Right ventricle myocardium inferior (tissue), 1 donor: ENCODE measurements around the gene SP100. TPM values are rescaled to one million over a fixed set of nuclear protein-coding genes. Genes with fewer than 3 reads are reported as not detected.
"Not testable (repeated sequence)": the region's sequence is repeated elsewhere in the genome, so short reads cannot be mapped to it uniquely, and the experiment has no call there.

Experiments
- ATAC-seq: fragments of 200-7000 bp; cut with Tn5 transposase; one replicate; pipeline ENCODE4 v1.9.1; 2020; ENCODE audit warnings: mild to moderate bottlenecking, moderate library complexity
- DNase-seq: peaks from one replicate; pipeline ENCODE4 v3.0.0; 2021; ENCODE audit errors: missing footprints
- intact Hi-C: fragments of 100-400 bp; cut with DNase I; formaldehyde crosslinking; loops from one replicate; pipeline ENCODE4 v1.11.0; 2022
- total RNA-seq: library from RNA; stranded (reverse); fragmentation: NEBNext Ultra II Directional; extraction: Animal tissue kit (Norgen Biotek cat#: 25700); gene quantifications from one replicate; pipeline ENCODE4 v1.2.1, GENCODE V29; 2021
- donor health status: DM: no; HTN: yes; CAD: no; lungs with severe emphysema.

The SP100 gene
- total RNA-seq, 1 donor from 2014 or later, result 50.2 TPM

- no peak for ATAC-seq
- intact Hi-C loops, result no loop called here
- no peak for DNase-seq
Observed at GRCh38 chr2:230414302-230414701, 1.7 kb upstream of the SP100 start.

GRCh38 chr2:230417436-230417835 is 1.4 kb downstream of the SP100 start:
- ATAC-seq (no peak), DNase-seq (no peak)
- intact Hi-C loops, result no loop called here

GRCh38 chr2:230418341-230419016 is 2.5 kb downstream of the SP100 start:
- DNase-seq (no peak), ATAC-seq (no peak)
- intact Hi-C loops, result no loop called here

DNA sequence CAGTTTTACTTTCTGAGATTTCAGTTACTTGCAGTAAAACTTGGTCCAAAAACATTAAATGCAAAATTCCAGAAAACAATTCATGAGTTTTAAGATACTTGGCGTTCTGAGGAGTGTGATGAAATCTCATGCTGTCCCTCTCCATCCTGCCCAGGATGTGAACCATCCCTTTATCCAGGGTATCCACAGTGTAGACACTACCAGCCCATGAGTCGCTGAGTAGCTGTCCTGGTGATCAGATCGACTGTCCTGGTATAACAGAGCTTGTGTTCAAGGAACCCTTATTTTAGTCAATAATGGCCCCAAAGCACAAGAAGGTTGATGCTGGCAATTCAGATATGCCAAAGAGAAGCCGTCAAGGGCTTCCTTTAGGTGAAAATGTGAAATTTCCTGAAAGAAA is 3.2 kb downstream of the SP100 start:
- ATAC-seq, result no peak
- DNase-seq, result no peak
- intact Hi-C loops, result no loop called here

GRCh38 chr2:230422149-230422548 is 6.1 kb downstream of the SP100 start:
- intact Hi-C loops, result no loop called here
- no peak for DNase-seq
- no peak for ATAC-seq

- intact Hi-C loops, result no loop called here
- ATAC-seq (no peak), DNase-seq (no peak)
Observed at GRCh38 chr2:230423851-230424458, 8.0 kb downstream of the SP100 start.

- no peak for ATAC-seq
- intact Hi-C loops, result no loop called here
- no peak for DNase-seq
Observed at GRCh38 chr2:230425377-230425776, 9.4 kb downstream of the SP100 start.

GRCh38 chr2:230429513-230429912 is 13.5 kb downstream of the SP100 start:
- ATAC-seq, result no peak
- intact Hi-C loops, result no loop called here
- no peak for DNase-seq

DNA sequence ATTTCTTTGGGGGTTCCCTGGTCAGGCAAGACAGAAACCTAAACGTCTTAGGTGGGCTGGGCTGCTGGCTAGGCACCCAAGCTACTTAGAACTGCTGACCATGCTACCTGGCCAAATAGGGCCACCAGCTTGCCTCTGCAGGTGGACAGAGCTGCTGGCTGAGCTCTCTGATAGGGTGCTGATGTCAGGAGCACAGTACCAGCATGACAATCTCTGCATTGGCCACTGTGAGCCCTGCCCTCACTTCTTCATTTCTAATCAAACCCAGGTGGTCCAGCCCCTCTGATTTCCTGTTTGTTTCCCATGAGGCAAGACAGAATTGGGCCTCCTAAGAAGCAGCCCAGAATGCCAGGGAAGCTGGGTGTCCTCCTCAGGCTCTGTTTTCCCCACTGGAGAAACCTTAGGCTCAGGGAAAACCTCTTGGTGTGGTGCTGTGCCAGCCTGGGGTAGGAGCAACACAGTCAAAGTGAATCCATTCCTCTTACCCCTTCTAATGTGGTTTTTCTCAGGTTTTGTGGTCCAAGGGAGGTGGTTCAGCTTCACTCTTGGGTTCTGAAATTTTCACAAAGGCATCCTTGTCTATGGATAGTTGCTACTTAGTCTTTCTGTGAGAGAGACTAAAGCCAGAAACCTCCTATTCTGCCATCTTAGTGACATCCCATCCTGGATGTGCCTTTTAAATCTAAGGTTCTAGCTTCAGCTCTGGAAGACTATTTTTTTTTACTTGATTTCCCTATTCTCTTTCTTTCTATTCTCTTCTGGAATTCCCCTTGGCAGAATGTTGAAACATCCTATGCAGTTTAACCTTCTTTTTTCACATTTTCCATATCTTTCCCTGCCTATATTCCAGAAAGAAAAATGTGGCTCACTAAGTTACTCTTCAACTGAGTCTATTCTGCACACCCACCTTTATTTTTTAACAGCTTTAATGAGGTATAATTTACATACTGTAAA is 15.2 kb downstream of the SP100 start:
- no peak for DNase-seq
- no peak for ATAC-seq
- intact Hi-C loops, result no loop called here

DNA sequence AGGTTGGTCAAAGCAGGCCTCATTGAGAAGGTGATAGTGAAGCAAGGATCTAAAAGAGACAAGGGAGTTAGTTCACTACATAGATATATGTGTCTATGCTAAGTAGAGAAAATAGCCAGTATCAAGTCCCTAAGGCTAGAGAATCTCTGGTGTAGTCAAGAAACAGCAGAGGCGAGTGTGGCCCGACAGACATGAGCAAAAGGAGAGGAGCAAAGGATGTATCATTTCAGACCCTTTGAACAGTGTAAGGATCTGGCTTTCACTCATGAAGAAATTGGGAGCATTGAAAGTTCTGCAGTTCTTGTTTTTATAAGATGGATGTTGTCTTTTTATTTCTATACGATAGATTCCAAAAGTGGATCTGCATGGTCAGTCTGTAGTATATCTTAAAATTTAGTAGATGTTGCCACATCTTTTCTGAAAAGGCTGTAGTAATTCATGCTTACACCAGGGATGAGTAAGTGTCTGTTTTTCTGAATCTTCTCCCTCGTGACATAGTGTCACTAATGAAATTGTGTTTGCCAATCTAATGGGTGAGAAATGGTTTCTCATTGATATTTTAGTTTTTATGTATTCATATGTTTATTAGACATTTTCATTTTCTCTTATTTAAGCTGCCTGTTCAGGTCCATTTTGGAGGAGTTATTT is 18.8 kb downstream of the SP100 start:
- intact Hi-C loops, result no loop called here
- ATAC-seq, result no peak
- DNase-seq, result no peak

- ATAC-seq (no peak), DNase-seq (no peak)
Observed at GRCh38 chr2:230435431-230435830, 19.4 kb downstream of the SP100 start.

GRCh38 chr2:230439121-230439520 is 23.1 kb downstream of the SP100 start:
- intact Hi-C loops, DNase-seq, ATAC-seq: not testable (repeated sequence)

More at GRCh38 chr2:230435431-230435830, 19.4 kb downstream of the SP100 start:
- intact Hi-C loops, result no loop called here

- no peak for DNase-seq
- intact Hi-C loops, result no loop called here
- no peak for ATAC-seq
Observed at GRCh38 chr2:230439590-230439989, 23.6 kb downstream of the SP100 start.

DNA sequence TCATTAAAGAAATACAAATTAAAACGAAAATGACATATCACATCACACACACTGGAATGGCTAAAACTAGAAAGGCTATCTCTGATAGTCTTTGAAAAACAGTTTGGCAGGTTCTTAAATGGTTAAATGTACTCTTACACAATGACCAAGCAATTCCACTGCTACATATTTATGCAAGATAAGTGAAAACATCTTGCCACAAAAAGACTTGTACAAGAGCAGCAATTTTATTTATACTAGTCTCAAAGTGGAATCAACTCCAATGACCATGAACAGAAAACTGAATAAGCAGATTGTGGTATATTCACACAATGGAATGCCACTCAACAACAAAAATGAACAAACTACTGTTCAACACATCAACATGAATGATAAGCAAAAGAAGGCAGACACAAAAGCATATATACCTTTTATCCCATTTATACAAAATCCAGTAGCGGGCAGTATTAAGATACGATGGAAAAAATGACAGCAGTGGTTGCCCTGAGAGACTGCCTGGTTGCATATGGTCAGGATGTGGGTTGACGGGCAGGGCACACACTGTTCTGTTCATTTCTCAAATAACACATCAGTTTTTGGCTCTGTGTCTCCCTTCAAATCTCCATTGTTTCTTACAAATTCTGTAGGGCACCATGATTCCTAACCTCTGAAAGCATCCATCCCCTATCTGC is 25.4 kb downstream of the SP100 start:
- DNase-seq, result no peak
- ATAC-seq, result peak; percentile 46
- intact Hi-C loops, result no loop called here

GRCh38 chr2:230443541-230443940 is 27.5 kb downstream of the SP100 start:
- DNase-seq (no peak), ATAC-seq (no peak)
- intact Hi-C loops, result no loop called here

DNA sequence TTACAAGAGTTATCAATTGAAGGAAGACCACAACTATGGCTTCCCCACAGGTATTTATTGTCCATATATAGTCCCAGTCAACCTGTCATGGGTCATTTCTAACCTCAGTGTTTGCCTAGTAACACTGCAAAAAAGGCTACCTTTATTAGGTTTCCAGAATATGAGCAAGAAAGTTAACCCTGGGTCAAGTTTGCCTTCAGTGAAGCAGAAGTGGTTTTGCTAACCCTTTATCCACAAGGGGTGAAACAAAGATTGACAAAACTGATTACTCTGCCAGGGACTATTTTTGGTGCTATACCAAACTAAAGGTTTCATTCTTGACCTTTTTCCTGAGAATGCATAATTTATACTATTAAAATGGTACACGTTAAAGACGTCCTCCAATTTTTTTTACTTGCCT is 28.8 kb downstream of the SP100 start:
- intact Hi-C loops, result no loop called here
- ATAC-seq (no peak), DNase-seq (no peak)

DNA sequence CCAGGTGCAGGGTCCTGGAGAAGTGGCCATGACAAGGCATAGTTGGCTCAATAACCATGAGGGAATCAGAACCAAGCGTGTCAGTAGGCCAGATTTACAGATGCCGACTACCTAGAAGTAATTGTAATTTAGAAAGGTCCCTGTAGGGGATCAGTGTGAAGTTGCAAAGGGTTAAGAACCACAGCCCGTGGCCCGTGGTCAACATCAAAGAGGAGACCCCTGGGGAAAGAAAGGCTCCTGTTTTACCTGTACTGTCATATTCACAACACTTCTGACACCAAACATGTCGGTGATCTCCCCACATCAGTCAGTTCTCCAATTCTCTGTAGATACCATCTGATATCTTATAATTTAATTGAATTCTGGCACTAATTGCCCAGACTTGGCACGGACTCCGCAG is 31.0 kb downstream of the SP100 start:
- ATAC-seq, result no peak
- no peak for DNase-seq

More for the DNA sequence above, 31.0 kb downstream of the SP100 start:
- intact Hi-C loops, result no loop called here
